Measurements from ENCODE around the gene DNAJA4.

The DNAJA4 gene

DNA sequence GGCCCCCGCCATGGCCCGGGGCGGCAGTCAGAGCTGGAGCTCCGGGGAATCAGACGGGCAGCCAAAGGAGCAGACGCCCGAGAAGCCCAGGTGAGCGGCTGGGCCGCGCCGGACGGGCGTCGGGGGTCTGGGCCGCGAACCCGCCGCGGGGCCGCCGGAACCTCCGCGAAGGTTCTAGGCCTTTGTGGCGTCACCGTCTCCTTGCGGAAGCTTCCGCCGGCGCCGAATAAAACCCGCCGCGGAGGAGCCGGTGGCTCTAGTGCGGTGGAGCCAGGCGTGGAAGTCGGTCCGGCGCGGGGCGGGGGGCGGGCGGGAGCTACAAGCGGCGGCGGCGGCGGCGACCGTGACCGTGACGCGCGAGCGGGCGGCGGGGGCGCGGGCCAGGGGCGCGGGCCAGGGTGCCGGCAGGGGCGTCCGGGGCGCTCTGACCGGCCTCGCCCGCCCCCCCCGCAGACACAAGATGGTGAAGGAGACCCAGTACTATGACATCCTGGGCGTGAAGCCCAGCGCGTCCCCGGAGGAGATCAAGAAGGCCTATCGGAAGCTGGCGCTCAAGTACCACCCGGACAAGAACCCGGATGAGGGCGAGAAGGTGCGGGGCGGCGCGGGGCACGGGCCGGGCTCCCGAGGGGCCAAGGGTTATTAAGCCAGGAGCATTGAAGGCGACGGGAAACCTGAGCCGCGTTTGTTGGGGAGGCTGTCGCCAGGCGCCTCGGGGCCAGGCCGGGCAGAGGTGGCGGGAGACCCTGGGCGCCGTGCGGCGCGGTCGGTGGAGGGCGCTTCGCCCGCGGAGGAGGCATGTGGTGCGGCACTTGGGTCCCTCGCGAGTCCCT lies at the start of gene DNAJA4:
DNAJA4 (plus strand) TSS at position 259 of the 833 bp plus-strand sequence; CDS start at position 461, 202 bp downstream.
- DNase-seq: no peak

DNA sequence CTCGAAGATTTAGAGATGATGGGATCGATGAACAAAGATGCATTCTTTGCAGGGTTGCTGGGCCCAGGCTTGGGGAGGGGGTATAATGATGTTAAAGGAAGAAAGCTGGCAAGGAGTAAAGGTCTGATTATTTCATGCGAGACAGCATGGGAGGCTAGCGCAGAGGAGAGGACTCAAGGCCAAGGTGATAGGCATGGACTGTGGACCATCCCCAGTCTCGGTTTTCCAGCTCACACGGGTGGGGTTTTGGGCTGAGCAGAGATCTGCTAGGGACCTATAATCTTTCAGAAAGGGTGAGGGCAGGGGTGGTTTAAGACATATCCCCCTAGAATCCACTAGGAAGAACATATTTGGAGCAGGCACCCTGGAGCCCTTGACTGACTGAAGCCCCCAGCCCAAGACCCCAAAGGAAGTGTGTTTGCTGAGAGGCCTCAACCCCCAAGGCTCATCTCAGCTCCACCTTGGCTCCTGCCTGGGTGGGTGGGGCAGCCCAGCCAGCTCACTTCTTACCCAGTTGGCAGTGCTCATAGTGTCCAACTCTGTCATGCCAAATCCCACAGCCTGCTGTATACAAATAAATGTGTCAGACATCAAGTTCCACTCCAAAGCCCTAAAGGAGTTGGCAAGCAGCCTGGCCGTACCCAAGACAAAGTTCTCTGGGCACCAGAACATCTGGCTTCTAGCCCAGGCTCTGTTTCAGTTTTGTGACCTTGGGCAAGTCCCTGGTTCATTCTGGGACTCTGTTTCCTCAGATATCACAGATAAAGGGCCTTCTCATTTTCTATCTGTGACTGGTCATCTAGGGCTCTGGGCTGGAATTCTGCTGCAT lies 47.9 kb upstream of the DNAJA4 start:
- DNase-seq: no peak

DNA sequence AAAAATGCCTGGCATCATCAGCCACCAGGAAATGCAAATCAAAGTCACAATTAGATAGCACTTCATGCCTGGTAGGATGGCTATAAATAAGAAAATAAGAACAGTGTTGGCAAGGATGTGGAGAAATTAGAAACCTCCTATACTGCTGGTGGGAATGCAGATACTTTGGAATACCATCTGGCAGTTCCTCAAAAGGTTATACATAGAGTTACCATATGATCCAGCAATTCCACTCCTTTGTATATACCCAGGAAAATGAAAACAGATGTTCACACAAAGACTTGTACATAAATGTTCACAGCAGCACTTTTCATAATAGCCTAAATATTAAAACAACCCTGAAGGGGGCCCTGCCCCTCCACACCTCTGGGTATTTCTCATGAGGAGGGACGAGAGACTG lies 43.6 kb upstream of the DNAJA4 start:
- DNase-seq: no peak

DNA sequence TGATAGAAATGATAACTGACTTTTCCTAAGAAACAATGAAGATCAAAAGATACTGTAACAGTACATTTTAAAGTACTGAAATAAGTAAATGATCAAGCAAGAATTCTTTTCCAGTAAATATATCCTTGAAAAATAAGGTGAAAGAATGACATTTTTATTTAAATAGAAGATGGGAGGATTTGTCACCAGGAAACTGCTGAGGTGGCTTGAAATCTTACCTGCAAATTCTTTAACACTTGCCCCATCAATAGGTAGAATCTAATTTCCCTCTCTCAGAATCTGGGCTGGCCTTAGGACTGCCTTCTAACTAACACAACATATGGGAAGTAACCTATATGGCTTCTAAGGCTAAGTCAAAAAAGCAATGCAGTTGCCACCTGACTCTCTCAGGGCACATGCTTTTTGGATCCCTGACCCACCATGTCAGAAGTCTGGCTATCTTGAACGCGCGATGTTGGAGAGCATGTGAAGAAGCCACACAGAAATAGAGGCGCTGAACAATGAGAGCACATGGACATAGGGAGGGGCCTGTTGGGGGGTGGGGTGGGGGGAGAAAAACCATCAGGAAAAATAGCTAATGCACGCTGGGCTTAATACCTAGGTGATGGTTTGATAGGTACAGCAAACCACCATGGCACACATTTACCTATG lies 41.5 kb upstream of the DNAJA4 start:
- DNase-seq: no peak

DNA sequence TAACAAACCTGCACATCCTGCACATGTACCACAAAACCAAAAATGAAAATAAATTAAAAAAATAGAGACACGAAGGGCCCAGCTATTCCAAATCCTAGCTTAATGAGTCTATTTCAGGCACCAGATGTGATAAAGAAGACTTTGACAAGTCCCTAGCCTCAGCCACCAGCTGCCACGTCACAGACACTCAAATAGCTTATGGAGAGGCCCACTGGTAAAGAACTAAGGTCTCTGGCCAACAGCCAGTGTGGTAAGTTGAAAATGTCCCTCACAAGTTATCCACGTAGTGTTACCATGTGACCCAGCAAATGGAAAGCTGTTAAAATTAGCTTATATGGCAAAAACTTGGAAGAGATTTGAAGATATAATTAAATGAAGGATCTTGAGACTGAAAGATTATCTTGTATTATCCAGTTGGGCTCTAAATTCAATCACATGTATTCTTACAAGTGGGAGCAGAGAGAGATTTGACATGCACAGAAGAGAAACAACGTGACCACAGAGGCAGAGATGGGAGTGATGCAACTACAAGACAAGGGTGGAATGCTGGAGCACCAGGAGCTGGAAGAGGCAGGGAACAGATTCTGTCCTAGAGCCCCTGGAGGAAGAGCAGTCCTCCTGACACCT lies 40.9 kb upstream of the DNAJA4 start:
- no peak for DNase-seq

DNA sequence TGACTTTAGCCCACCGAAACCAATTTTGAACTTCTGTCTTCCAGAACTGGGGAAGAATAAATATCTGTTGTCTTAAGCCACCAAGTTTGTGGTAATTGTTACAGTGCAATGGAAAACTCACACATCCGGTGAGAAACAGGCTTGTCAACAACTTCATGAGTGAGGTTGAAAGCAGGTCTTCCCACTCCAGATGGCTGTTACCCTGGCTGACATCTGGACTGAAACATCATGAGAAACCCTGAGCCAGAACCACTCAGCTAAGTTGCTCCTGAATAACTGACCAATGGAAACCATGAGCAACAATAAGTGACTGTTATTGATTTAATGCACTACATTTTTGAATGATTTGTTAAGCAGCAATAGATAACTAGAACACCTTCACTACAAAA lies 40.3 kb upstream of the DNAJA4 start:
- DNase-seq: no peak

DNA sequence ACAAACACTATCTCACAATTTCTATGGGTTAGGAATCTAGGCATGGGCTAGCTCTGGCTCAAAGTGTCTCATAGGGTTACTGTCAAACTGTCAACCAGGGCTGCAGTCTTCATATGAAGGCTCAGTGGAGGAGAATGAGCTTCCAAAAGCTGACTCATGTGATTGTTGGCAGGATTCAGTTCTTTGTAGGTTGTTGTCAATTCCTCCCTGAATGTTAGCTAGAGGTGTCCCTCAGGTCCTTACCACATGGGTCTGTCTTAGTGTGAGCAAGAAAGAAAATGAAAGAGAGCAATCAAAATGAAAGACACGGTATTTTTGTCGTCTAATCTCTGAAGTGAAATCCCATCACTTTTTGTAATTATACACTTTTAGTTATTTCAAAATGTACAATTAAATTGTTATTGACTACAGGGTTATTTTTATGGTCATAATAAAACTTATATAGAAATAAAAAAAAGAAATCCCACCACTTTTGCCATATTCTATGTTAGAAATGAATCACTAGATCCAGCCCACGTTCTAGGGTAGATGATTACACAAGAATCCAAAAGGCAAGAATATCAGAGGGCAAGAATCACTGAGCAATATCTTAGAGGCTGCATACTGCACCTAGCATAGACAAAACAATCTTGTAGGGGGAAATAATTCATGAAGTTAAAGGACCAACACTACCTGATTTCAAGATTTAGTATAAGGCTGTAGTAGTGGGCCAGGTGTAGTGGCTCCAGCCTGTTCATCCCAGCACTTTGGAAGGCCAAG lies 38.4 kb upstream of the DNAJA4 start:
- DNase-seq: no peak

DNA sequence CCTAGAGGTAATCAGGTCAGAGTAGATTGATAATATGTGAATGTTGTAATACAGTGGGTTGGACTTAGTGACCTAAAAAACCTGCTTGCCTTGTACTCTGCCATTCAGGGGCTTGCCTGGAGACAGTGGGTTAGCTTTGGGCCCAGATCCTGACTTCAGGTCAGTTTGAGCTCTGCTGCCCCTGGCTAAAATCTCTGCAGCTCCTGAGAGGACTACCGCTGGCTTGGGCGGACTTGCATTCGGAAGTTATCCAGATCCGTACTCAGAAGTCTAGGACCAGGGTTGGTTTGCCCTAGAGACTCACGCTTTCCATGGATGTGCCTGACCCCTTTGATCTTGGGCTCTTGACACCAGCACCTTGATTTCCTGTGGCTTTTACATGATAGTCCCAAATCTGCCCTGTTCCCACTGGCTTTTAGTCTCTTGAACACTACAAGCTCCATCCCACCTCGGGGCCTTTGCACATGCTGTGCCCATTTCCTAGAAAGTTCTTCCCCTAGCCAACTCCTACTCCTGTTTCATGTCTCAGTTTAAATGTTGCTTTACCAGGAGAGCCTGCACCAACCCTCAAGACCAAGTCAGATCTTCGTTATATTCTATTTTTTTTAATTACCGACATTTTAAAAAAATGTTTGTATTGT lies 35.9 kb upstream of the DNAJA4 start:
- DNase-seq: no peak

DNA sequence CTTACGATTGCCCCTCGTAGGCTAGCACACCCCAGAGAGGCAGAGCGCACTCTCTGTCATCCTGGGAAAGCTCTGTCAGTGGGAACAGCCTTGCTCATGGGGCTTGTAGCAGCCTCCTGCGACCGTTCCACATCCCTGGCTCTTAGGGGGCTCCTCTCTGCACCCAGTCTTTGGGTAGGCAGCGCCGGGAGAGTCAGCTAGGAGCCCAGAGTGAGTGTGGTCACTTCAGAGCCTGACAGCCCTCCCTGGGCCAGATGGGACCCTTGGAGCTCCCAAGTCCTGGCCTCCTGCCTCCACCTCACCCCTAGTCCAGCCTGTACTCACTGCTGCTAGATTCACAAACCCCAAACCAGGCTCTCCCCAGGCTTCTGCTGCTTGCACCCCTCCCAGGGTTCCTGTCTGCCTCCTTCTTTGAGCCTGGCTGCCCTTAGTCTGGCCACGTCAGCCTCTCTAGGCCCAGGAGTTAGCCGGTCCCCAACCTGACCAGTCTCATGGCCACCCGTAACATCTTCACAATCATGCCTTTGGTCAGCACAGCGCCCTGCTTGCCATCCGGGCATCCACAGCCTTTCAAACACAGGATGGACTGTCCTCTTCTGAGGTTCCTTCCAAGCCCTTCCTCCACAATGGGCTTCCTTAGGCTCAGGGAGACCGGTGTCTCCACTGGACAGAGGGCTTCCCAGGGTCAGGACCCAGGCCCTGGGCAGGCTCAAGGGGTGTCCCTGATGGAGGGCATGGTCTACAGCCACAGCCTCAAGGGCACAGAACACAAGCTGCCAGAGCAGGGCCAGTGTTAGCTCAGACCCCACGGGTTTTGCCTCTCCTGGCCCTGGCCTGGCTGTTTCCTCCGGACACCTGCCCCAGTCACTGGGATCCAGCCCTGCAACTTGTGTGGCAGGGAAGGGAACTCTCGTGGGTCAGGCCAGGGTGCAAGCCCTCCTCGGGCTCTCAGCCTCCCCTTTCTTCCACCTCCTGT lies 34.6 kb upstream of the DNAJA4 start:
- DNase-seq: no peak

DNA sequence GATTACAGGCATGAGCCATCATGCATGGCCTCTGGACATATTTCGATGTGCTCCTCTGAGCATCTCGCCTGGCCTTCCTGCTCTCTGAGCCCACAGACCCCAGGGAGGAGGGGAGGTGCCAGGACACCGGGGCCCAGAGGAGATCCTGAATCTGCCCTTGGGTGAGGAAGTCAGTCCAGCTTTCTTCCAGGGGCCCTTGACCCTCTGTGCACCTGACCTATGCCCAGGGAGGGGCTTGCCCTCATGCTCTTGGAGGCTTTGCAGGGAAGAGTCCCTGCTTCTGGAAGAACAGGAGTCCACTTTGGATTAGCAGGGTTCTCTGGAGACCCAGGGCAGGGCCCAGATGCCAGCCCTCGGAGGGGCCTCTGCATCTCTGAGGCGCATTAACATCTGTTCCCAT lies 31.4 kb upstream of the DNAJA4 start:
- DNase-seq: no peak

DNA sequence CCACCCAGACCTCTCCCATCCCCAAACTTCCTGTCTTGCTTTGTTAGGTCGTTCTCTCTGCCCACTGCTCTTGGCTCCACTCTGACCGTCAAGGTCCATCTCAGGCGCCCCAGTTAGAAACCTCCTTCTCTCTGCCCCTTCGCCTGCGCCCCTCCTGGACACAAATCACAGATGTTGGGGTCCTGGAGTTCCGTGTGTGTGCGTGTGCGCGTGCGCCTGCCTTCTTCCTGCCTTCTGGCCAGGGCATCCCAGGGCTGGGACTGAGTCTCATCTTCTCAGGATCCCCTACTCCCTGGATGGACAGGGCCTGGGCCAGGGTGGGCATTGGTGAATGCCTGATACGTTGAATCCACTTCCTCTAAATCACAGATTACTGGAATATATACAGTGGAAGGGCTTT lies 30.9 kb upstream of the DNAJA4 start:
- no peak for DNase-seq

DNA sequence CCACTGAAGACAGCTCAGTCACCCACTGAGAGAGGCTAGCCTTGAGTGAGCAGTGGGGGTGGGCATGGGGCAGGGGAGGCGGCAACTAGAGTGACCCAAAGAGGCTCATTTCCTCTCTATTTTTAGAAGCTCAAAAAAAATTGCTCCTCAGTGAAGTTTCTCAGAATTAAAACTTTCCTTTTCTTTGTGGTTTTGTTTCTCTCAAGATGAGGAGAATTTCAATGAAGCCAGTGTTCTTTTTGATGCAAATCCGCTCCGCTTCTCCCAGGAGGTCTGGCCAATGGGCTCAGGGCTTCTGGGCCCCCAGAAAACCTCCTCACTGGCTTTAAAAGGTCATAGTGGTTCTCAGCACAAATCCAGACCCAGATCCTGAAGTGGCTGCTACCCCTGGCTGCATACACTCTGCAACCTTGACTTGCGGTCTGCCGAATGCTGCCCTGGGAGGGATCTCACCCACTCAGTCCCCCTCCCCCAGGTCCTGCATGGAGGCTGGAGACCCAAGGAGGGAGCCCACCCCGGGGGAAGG lies 29.8 kb upstream of the DNAJA4 start, which contains the start of gene ACSBG1:
ACSBG1 (minus strand) TSS at position 51 of the 526 bp plus-strand sequence. CDS start 64 bp downstream, outside the sequence.
- DNase-seq: no peak

DNA sequence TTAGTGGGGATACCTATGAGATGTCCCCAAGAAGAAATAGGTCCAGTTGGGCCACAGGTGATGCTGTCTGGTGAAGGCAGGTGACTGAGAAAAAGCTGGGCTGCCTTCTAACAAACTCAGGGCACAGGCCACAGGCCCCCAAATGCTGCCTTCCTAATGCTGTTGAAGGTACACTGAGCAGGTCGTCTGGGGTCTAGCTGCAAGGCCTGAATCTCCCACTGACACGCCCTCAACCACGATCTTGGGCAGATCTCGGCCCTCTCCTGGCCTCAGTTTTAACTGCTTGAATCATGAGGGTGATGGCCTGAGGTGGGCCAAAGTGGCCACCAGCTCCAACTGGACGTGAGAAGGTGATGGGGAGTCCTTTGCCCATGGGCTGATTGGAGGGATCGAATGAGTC lies 27.9 kb upstream of the DNAJA4 start:
- no peak for DNase-seq

DNA sequence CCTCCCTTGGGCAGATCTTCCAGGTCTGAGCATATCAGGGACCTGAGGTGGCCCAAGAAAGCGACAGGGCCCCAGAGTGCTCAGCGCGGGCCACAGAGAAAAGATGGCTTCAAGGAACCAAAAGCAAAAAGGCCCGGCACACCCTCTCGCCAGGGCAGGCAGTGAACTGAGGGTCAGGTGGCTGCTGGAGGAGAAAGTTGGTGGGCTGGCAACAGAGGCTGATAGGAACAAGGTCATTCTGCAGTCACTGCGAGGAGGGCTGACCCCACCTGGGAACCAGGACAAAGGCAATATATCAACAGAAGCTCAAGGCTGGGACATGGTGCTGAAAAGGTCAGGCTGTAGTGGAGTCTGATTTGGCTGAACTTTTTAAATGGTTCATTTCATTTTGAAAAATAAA lies 27.2 kb upstream of the DNAJA4 start:
- no peak for DNase-seq

DNA sequence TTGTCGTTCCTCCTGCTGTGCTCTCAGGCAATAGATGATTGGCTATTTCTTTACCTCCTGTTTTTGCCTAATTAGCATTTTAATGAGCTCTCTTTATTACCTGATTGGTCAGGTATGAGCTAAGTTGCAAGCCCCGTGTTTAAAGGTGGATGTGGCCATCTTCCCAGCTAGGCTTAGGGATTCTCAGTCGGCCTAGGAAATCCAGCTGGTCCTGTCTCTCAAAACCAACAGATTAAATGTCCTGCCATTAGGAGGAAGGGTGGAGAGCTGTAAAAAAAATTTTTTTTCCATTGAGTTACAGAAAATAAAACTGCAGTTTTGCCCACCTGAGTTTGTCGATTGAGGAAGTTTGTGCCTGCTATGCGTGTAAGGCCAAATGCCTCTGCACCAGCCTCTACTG lies 24.6 kb upstream of the DNAJA4 start:
- no peak for DNase-seq

DNA sequence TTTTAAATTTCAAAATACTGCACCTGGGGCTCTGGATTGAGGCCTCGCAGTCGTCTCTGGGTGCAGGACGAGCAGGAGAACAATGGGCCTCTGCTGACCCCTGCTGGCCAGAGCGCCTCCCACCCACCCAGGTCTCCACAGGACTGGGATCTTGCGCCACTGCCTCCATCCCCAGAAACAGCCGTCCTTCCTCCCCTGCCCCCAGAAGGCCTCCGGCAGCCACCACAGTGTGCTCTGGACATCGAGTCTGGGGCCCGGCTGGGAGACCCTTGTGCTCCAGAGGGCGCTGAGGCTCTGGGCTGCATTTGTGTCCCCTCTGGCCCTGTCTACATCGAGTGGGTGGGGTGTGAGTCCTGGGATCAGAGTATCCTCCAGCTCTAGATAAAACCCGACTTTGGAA lies 23.3 kb upstream of the DNAJA4 start:
- peak; percentile 6 to 20 for DNase-seq

DNA sequence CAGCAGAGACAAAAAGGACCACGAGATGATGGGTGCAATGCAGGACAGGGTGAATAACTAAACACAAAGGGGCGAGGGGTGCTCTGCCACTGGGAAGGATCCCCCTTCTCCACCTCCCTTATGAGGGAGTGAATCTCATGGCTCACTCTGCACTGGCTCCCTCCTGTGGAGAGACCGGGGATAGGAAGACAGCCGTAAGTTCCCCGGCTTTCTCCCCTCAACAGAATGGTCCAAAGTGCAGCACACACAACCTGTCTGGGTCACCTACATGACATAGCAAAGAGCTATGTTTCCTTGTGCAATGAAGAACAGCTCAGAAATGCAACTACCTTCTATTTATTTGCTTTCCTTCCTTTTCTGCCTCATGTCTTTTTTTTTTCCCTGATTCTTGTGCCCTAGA lies 22.2 kb upstream of the DNAJA4 start:
- DNase-seq: no peak

DNA sequence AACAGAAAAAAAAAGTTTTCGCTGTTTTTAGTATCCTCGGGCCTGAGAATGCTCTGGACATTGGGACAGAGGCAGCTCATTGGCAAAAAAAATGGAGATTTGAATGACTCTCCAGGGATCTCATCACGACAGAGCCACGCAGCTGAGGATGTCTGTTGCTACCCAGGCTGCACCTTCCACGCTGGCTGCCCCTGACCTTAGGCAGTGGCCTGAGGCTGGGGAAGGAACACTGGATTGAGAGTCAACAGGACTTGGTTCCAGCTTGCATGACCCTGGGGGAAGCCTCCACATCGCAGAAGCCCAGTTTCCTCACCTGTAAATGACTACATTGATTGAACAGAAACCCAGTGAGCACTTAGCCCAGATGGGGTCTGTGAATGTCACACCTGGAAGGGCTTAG lies 21.3 kb upstream of the DNAJA4 start:
- no peak for DNase-seq

DNA sequence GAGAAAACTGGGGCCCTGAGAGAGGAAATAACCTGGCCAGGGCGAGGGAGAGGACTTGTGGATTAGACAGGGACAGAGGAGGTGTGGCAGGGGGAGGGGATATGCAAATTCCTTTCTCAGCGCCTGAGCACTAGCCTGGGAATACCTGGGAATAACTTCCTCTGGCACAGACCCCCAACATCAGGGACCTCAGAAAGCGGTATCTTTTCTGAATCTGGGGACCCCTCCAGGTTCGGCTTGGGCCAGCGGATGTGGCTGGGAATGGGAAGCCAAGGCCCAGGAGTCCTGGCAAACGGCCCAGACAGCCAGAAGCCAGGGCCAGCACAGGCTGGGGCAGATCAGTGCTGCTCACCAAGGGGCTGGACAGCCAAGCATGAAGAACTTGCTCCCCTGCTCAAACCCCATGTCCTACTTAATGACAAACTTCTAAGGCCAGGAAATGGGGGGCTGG lies 20.8 kb upstream of the DNAJA4 start:
- DNase-seq: no peak

DNA sequence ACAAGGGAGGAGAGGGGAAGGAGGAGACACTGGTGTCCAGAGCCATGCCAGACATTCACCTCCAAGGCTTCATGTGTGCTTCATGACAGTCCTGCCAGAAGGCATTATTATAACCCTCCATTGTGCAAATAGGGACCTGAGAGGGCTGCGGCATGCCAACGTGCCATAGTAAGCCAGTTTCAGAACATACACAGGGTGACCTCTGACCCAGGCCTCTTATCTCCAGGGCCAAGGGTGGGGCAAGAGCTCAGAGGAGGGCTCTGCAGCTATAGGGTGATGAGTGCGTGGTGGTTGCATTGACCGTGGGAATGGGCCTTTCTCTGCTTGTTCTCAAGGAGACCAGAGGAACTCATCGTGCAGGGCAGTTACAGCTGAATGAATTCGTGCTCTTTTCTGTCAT lies 20.3 kb upstream of the DNAJA4 start:
- no peak for DNase-seq
